HG02610 (cell line): Measurements from ENCODE around the gene GADL1.

Experiments used
- ATAC-seq: cut with Tn5 transposase; IDR thresholded peaks from one replicate; pipeline ENCODE4 v1.9.1; 2021; ENCODE audit warnings: mild to moderate bottlenecking, moderate library complexity; ENCODE audit not compliant: unreplicated experiment

The GADL1 gene

DNA sequence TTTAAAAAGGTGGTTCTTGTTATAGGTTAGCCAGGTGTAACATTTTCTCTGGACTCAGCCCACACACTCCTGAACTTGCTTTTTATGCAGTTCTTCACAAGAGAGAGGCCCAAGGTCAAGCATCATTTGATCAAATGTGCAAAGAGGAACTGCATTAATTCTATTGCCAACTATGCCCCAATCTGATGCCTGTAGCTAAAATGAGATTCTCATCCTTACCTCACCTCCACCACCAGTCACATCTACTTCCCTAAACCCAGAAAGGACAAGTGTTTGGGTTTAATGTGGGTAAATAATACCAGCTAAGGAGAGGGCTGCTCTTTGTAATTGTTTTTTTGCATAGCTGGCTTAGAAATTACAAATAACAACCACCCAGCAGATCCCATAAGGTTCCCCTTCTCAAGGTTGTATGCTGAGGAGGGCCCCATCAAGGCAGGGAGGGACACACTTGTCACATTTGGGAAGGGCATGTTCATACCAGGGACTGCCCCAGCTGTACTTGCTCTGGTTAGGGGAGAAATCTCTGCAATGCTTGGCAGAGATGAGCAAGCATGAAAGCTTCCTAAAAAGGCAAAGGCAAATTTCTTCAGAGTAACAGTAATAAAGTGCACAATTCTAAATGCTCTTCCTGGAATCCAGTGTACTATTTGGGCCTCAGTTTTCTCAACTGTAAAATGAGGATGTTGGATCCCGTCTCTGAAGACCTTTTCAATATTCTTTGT lies 211.9 kb downstream of the GADL1 start:
- peak; percentile 62 for ATAC-seq

DNA sequence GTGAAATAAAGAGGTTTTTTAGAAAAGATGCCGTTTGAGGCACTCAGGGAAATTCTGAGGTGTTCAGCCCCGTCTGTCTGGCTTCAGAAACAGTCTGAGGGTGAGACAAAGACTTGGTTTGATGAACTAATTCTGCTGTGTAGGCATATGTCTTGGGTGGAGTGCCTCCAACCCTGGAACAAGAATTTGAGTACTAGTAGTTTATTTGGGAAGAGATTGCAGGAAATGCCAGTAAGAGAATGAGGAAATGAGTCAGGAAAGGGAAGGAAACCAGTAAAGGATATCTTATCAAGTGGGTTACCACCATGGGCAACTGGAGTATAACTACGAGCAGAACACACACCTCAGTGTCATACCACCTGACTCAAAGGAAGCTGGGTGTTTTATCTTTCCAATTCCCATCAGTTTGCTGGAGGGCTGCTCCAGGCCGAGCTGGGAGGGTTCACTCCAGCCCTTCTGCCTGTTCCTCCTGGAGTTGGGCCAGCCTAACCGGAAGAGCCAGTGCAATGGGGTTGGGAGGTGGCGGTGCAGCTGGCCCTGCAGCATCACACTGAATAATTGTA lies 212.7 kb downstream of the GADL1 start:
- ATAC-seq: no peak

DNA sequence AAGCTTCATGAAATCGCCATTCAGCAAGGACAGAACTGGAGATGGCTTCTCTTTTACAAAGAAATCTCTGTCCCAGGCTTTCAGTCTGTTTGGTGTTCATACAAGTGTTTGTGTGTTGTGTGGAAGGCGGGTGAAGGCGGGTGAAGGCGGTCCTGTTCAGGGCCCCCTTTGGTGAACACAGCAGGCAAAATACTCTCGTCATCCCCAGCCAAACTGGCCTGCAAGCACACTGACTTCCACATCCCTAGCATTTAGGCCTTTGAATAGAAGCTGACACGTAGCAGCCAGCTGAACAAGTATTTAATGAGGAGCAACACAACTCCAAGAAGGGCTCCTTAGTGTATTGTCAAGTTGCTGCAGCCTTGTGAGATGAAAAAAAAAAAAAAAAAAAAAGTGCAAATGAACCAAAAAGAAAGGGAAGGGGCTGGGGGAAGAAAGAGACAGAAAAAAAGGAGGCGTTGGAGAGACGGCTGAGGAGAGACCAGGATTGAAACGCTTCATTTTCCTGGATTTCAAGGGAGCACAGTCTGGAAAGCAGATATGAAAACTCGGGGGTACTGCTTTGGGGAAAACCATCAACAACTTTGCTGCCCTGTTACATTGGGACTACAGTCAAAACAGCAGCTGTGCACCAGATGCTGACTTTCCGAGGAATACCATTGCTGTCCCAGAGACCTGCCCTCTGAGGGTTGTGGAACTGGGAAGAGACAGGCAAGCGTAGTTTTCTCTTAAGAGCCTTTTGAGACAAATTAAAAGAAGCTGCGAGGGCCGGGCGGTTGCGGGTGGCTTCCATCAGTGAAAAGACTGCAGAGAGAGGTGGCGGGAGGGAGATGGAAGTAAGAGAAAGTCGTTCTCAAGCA lies 213.4 kb downstream of the GADL1 start:
- no peak for ATAC-seq

DNA sequence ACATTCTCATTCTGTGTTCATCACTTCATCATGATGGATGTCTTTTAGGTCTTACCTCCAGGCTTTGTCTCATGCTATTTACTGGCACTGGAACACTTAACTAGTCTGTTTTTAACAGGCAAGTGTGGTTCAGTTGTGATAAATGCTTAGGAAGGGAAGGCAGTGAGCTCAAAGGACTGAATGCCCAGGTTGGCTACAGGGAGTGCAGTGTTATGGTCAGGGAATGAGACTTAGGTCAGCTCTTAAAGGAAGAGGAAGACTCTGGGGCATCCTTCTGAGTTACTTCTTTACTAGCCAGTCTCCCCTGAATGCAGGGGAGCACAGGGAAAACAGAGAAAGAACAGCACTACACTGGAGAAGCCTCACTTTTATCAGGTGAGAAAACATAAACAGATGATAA lies 215.4 kb downstream of the GADL1 start:
- ATAC-seq: no peak

DNA sequence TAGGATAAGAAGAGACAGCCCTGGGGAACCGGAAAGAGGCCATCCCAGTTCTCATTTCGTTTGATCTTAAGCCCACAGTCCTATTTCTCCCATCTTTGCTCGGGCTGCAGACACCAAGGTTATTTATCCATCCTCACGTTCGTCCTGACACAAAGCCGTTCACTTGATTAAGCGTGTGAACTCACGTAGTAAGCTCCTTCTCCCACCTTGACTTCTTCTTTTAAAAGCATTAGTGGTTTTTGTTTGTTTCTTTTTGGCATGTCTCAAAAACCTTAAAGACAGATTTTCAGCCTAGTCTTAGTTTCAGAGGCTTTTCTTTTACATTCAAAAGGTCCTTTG lies 217.1 kb downstream of the GADL1 start:
- ATAC-seq: no peak

DNA sequence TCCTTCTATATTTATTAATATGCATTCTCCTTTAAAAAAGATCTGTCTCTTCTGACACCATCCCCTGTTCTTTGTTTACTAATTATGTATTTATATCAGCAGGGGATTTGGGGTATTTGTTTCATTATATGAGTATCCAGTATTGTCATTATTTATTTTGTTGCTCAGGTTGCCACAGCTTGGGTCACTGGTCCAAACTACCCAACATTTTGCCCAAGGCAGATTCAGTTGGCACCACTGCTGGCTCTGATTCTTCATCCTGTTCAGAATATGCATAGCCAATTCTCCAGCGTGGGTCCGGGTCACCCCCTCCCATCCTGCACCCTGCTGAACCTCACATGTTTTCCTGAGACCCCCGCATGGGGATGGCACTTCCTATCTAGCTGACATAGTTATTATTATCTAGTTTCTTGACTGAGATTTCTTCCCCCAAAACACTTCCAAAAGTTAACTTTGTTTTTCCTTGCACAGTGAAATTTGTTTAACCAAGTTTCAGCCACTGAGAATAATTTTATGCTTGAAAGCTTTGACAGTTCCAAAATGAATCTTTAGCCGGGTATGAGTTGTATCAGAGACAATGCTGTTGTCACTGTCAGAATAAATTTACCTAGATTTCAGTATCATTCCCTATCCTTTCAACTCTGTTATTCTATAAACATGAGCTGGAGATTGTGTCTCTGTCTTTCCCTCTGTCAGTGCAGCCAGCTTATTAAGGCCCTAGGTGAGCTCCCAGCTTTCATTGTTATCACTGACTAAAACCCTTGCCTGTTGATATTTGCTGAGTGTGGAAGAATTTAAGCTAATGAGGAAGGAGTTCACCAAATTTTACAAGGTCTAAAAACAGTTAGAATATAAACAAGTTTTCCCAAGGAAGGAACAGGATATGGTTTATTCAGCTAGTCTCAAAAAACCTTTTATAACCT lies 217.8 kb downstream of the GADL1 start:
- ATAC-seq: peak; percentile 70
